A549 treated with GW870086 at 1 μM for 4 hours (cell line): ENCODE data around the gene C1orf122. TPM values are rescaled to one million over a fixed set of nuclear protein-coding genes. Genes with fewer than 3 reads are reported as not detected.

Experiments used
- total RNA-seq: library from RNA; stranded (reverse); fragments of 200-300 nt; extraction: Qiagen RNA extraction; gene quantifications from 5 replicates; pipeline ENCODE4 v1.2.3, GENCODE V29; 2022; ENCODE audit warnings: low read depth

The C1orf122 gene
- 38.4 to 66.0 TPM (median 58.1 TPM) in 5 replicates for total RNA-seq

DNA sequence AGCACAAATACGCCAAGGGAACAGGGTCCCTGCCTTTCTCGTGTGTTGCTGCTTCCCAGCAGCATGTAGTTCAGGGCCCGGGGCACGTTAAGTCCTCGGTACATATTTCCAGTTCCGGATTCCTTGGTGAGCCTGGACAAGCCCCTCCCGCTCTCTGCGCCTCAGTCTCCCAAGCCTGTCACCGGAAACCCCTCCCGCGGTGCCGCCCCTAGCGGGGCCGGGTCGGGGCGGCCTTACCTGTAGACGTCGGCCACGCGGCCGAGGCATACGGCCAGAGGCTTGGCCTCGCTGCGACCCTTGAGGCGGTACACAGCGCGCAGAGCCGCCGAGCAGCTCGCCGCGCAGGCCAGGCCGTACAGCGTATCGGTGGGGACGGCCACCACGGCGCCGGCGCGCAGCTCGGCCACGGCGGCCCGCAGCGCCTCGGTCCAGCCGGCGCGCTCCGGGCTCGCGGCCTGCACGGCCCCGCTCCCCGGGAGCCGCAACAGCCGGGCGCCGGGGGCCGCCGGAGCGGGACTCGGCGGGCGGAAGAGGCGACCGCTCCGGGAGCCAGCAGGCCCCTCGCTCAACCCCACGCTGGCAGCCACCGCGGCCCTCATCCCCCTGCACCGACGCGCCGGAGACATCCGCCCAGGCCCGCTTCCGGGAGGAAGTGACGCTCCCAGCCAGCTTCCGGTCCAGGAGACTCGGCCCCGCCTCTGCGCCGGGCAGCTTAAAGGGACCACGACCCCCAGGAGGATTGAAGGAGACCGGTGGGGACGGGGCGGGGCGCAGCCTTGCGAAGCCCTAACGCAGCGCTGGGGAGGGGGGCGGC, at the start of gene C1orf122, which contains the start of gene YRDC:
Gene C1orf122 (plus strand): TSS at position 236 of the 814 bp plus-strand sequence. CDS start 615 bp downstream, outside the sequence.
Gene YRDC (minus strand): TSS at position 654 of the 814 bp plus-strand sequence. CDS start 28 bp downstream, at position 626.

DNA sequence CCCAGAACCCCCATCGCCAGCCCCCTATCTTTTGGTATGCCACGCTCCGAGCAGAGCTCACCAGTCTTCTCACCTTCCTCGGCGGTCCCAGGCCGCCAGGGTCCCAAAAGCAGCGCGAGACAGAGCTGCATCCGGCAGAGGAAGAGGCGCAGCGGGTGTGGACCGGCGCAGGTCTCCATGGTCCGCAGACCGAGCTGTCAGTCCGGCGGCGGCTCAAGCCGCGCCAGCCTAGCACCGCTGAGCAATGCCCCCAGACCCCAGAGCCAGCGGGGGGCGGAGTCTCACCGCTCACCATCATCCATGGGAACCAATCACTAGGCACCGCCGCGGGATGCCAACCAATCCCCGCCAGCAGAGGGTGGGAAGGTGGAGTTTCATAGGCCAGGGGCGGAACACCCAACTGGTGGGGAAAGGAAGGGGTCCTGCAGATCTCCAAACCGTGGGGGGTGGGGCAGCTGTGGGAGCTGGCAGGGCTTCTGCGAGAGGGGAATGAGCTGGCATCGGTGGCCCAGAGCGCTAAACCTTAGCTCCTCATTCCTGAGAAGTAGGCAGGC, 42.6 kb upstream of the C1orf122 start, which contains the start of gene EPHA10:
Gene EPHA10 (minus strand): TSS at position 233 of the 554 bp plus-strand sequence. CDS start 54 bp downstream, at position 179.

DNA sequence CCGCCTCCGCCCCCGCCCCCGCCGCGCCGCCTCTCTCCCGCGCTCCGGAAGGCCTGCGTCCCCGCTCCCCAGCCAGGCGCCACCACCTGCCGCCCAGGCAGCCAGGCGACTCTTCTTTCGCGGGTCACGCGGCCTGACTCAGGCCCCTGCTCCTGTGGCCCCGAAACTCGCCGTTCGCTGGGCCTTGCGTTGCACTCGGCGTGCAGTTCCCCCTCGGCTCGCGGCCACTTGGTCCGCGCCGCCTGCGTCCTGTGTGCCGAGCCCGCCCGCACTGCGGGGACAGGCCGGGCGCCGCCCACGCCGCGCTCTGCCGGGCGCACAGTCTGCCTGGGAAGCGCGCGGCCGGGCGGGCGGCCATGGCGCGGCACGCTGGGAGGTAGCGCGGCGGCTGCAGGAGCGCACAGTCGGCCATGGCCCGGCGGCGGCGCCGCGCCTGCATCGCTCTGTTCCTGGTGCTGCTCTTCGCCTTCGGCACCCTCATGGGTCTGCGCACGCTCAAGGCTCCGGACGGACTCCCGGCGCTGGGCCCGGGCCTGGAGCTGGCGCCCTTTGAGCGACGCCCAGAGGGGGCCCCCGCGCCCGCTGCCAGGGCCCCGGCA, 13.7 kb upstream of the C1orf122 start, which contains the start of gene MANEAL:
Gene MANEAL (plus strand): TSS at position 75 of the 599 bp plus-strand sequence. CDS start 336 bp downstream, at position 411.

Other genes starting within 250 kb of the C1orf122 start
- gene GNL2, start 211.9 kb upstream of the C1orf122 start, total RNA-seq = 49.7 to 58.3 TPM (median 57.0 TPM) in 5 replicates
- 0.08 to 0.15 TPM (median 0.11 TPM) in 4 of 5 replicates, not detected in the other for gene RSPO1, start 172.9 kb upstream of the C1orf122 start, total RNA-seq
- 44.9 to 49.2 TPM (median 46.5 TPM) in 5 replicates for gene CDCA8, start 115.3 kb upstream of the C1orf122 start, total RNA-seq
- 0.96 to 2.1 TPM (median 1.3 TPM) in 5 replicates for gene EPHA10, start 42.7 kb upstream of the C1orf122 start, total RNA-seq
- 21.3 to 25.5 TPM (median 24.6 TPM) in 5 replicates for gene MANEAL, start 13.9 kb upstream of the C1orf122 start, total RNA-seq
- 11.7 to 19.1 TPM (median 17.7 TPM) in 5 replicates for gene YRDC, start 418 bp downstream of the C1orf122 start, total RNA-seq
- gene MTF1, start 51.8 kb downstream of the C1orf122 start, total RNA-seq = 4.4 to 5.4 TPM (median 5.2 TPM) in 5 replicates
- 3.1 to 4.8 TPM (median 4.6 TPM) in 5 replicates for gene INPP5B, start 139.3 kb downstream of the C1orf122 start, total RNA-seq
- 48.4 to 88.9 TPM (median 52.5 TPM) in 5 replicates for gene SF3A3, start 182.2 kb downstream of the C1orf122 start, total RNA-seq
- gene FHL3, start 197.7 kb downstream of the C1orf122 start, total RNA-seq = 8.9 to 9.7 TPM (median 9.5 TPM) in 5 replicates
- 41.0 to 64.8 TPM (median 45.2 TPM) in 5 replicates for gene UTP11, start 204.9 kb downstream of the C1orf122 start, total RNA-seq
- gene POU3F1, start 239.0 kb downstream of the C1orf122 start, total RNA-seq = not detected in 5 replicates